GM23338 (cell line): Measurements from ENCODE around the gene ATP9A. TPM values are rescaled to one million over a fixed set of nuclear protein-coding genes. Genes with fewer than 3 reads are reported as not detected.

Experiments used
- ATAC-seq: fragments of 200-7000 bp; cut with Tn5 transposase; 3 replicates; pipeline ENCODE4 v1.9.1; 2020
- DNase-seq: peaks from one replicate; pipeline ENCODE4 v3.0.0-alpha.2; 2015; ENCODE audit warnings: low spot score
- H2AFZ ChIP-seq: fragments of 200-600 bp; sonication (generic); 2 replicates; pipeline ENCODE4 v1.8.0; 2016; ENCODE audit warnings: antibody characterized with exemption, mild to moderate bottlenecking, moderate library complexity
- H3F3A ChIP-seq: fragments of 200-600 bp; sonication (generic); replicated peaks from 2 replicates; pipeline ENCODE4 v1.8.0; 2017; ENCODE audit warnings: antibody characterized with exemption, mixed run types, low read depth
- H3K27ac ChIP-seq: fragments of 200-600 bp; sonication (generic); 2 replicates; pipeline ENCODE4 v1.6.1; 2016; ENCODE audit warnings: low read depth
- H3K27me3 ChIP-seq: fragments of 200-600 bp; sonication (generic); 2 replicates; pipeline ENCODE4 v1.8.0; 2016; ENCODE audit warnings: mild to moderate bottlenecking, mixed run types, moderate library complexity; ENCODE audit not compliant: insufficient read depth
- H3K36me3 ChIP-seq: fragments of 200-600 bp; sonication (generic); 2 replicates; pipeline ENCODE4 v1.8.0; 2016; ENCODE audit warnings: mild to moderate bottlenecking; ENCODE audit not compliant: insufficient read depth
- H3K4me1 ChIP-seq: fragments of 200-600 bp; sonication (generic); 2 replicates; pipeline ENCODE4 v1.8.0; 2016; ENCODE audit warnings: mild to moderate bottlenecking, moderate library complexity; ENCODE audit not compliant: insufficient read depth
- H3K4me2 ChIP-seq: fragments of 200-600 bp; sonication (generic); 2 replicates; pipeline ENCODE4 v1.7.1; 2017; ENCODE audit warnings: mixed run types
- H3K4me3 ChIP-seq: fragments of 200-600 bp; sonication (generic); 2 replicates; pipeline ENCODE4 v1.6.1; 2016; ENCODE audit warnings: mixed run types
- H3K79me2 ChIP-seq: fragments of 200-600 bp; sonication (generic); replicated peaks from 2 replicates; pipeline ENCODE4 v1.8.0; 2017; ENCODE audit warnings: mild to moderate bottlenecking; ENCODE audit not compliant: insufficient read depth
- H3K9me2 ChIP-seq: fragments of 200-600 bp; sonication (generic); 2 replicates; pipeline ENCODE4 v1.8.0; 2017; ENCODE audit not compliant: insufficient read depth
- H4K20me1 ChIP-seq: fragments of 200-600 bp; sonication (generic); replicated peaks from 2 replicates; pipeline ENCODE4 v1.8.0; 2017; ENCODE audit warnings: mild to moderate bottlenecking; ENCODE audit not compliant: insufficient read depth
- H3K27ac Mint-ChIP-seq: 2 replicates; pipeline ENCODE4 v1.8.0; 2020; ENCODE audit warnings: inconsistent platforms, mild to moderate bottlenecking, moderate library complexity, mixed read lengths
- H3K27me3 Mint-ChIP-seq: 3 replicates; pipeline ENCODE4 v1.8.0; 2022; ENCODE audit warnings: low read depth, mild to moderate bottlenecking, moderate library complexity, mixed read lengths, inconsistent platforms; ENCODE audit not compliant: insufficient read depth, poor library complexity
- H3K36me3 Mint-ChIP-seq: 3 replicates; pipeline ENCODE4 v1.8.0; 2021; ENCODE audit warnings: low read depth, mild to moderate bottlenecking, inconsistent platforms, moderate library complexity, mixed read lengths
- H3K4me1 Mint-ChIP-seq: 3 replicates; pipeline ENCODE4 v1.8.0; 2020; ENCODE audit warnings: mild to moderate bottlenecking, inconsistent platforms, mixed read lengths
- H3K4me3 Mint-ChIP-seq: 3 replicates; pipeline ENCODE4 v1.8.0; 2021; ENCODE audit warnings: moderate library complexity, mild to moderate bottlenecking, inconsistent platforms, mixed read lengths
- H3K9me3 Mint-ChIP-seq: 3 replicates; pipeline ENCODE4 v1.8.0; 2020; ENCODE audit warnings: moderate library complexity, mild to moderate bottlenecking, inconsistent platforms, mixed read lengths
- CREB1 ChIP-seq: fragments of 250-450 bp; sonication (Bioruptor Pico); IDR thresholded peaks from 2 replicates; pipeline ENCODE4 v1.5.0; 2020; ENCODE audit warnings: low read depth, mild to moderate bottlenecking, moderate library complexity
- CTCF ChIP-seq, 2 experiments: fragments of 200-600 bp in 1 of 2; sonication (generic) in 1 of 2; conservative IDR thresholded peaks; 2 replicates each; pipeline versions ENCODE4 v1.5.1 to v1.6.1; 2016 to 2017; ENCODE audit warnings: antibody characterized with exemption in 2 of 2, low read depth in 2 of 2, mild to moderate bottlenecking in 2 of 2, moderate library complexity in 1 of 2
- ETS1 ChIP-seq: IDR thresholded peaks from 2 replicates; pipeline ENCODE4 v1.6.1; 2016; ENCODE audit warnings: antibody characterized with exemption
- JUNB ChIP-seq: IDR thresholded peaks from one replicate; pipeline ENCODE4 v1.6.1; 2016; ENCODE audit warnings: antibody characterized with exemption; ENCODE audit not compliant: unreplicated experiment
- POLR2AphosphoS5 ChIP-seq: IDR thresholded peaks from 2 replicates; pipeline ENCODE4 v1.6.1; 2016; ENCODE audit warnings: antibody characterized with exemption, low read depth
- REST ChIP-seq: IDR thresholded peaks from one replicate; pipeline ENCODE4 v1.6.1; 2018; ENCODE audit warnings: antibody characterized with exemption; ENCODE audit not compliant: unreplicated experiment
- STAT1 ChIP-seq: IDR thresholded peaks from one replicate; pipeline ENCODE4 v1.6.1; 2016; ENCODE audit warnings: antibody characterized with exemption; ENCODE audit not compliant: unreplicated experiment
- ZNF114 ChIP-seq: fragments of 250-450 bp; sonication (Bioruptor Pico); IDR thresholded peaks from 2 replicates; pipeline ENCODE4 v1.5.0; 2020; ENCODE audit warnings: mild to moderate bottlenecking, moderate library complexity
- ZNF331 ChIP-seq: fragments of 250-450 bp; sonication (Bioruptor Pico); IDR thresholded peaks from 2 replicates; pipeline ENCODE4 v1.5.0; 2020; ENCODE audit warnings: low read depth, mild to moderate bottlenecking, moderate library complexity
- polyA plus RNA-seq: library from polyadenylated mRNA; unstranded; fragments of >200 nt; fragmentation: Nextera tagmentation; extraction: Ambion mirVana; gene quantifications from 2 replicates; pipeline ENCODE4 v1.2.1, GENCODE V29; 2016
- total RNA-seq: library from RNA; depleted of rRNA; stranded (reverse); fragments of >200 nt; shearing (Covaris generic); gene quantifications from 2 replicates; pipeline ENCODE4 v1.2.3, GENCODE V29; 2014

The ATP9A gene
- total and polyA plus RNA-seq, 2 experiments from 2014 or later = 0.94 to 5.9 TPM

GRCh38 chr20:51688600-51689244, 79.5 kb downstream of the ATP9A start:
- Histone ChIP-seq H2AFZ (no peak overlapping the region), H3K79me2 (no peaks in the 10 kb centered on the region), H3K4me3 (no peak overlapping the region), H4K20me1 (no peaks in the 10 kb centered on the region), H3K27ac (no peak overlapping the region; the same call in 1 of the 2 replicates), H3K9me2 (no peaks in the 10 kb centered on the region), H3K4me2 (no peak overlapping the region), H3K27me3 (no peaks in the 10 kb centered on the region), H3K36me3 (no peaks in the 10 kb centered on the region), H3F3A (no peaks in the 10 kb centered on the region), H3K4me1 (no peaks in the 10 kb centered on the region)
- DNase-seq = no peak
- H3K27me3 Mint-ChIP-seq = peaks cover 2% of the 10 kb centered on the region
- H3K36me3 Mint-ChIP-seq = peaks cover 3% of the 10 kb centered on the region; the same call in 1 of the 3 replicates
- peak; percentile 40 for ATAC-seq
- H3K4me3 Mint-ChIP-seq = no peak overlapping the region
- no peaks in the 10 kb centered on the region for H3K9me3 Mint-ChIP-seq
- peaks cover 10% of the 10 kb centered on the region for H3K4me1 Mint-ChIP-seq
- no peak for TF ChIP-seq CTCF (conservative IDR thresholded peaks at IDR 0.05; ENCODE audit: low read depth in 2 of 2)
- H3K27ac Mint-ChIP-seq = peak overlapping the region; percentile 36

- DNase-seq (no peak), ATAC-seq (no peak)
- Histone ChIP-seq H3F3A (no peaks in the 10 kb centered on the region), H3K36me3 (no peaks in the 10 kb centered on the region), H3K27ac (no peak overlapping the region), H3K27me3 (no peaks in the 10 kb centered on the region), H3K79me2 (no peaks in the 10 kb centered on the region), H3K4me3 (no peak overlapping the region), H4K20me1 (no peaks in the 10 kb centered on the region), H2AFZ (no peak overlapping the region), H3K9me2 (no peaks in the 10 kb centered on the region), H3K4me1 (no peaks in the 10 kb centered on the region), H3K4me2 (no peak overlapping the region)
- Mint-ChIP-seq H3K36me3 (peaks cover 3% of the 10 kb centered on the region; the same call in 1 of the 3 replicates), H3K27ac (no peak overlapping the region), H3K4me3 (no peak overlapping the region), H3K4me1 (peaks cover 5% of the 10 kb centered on the region; the same call in 2 of the 3 replicates), H3K9me3 (no peaks in the 10 kb centered on the region), H3K27me3 (no peaks in the 10 kb centered on the region)
- TF ChIP-seq JUNB (no peak), POLR2AphosphoS5 (no peak), STAT1 (no peak), ZNF331 (CRISPR knock-in tag) (no peak), ZNF114 (no peak), ETS1 (no peak), CTCF (conservative IDR thresholded peaks at IDR 0.05; ENCODE audit: low read depth in 2 of 2) (no peak), REST (no peak), CREB1 (CRISPR knock-in tag) (no peak)
Observed at GRCh38 chr20:51687630-51688029, 80.6 kb downstream of the ATP9A start.
